GM18520 (cell line): ENCODE results near the gene C1RL.

Experiments
- ATAC-seq: cut with Tn5 transposase; IDR thresholded peaks from one replicate; pipeline ENCODE4 v1.9.1; 2021; ENCODE audit not compliant: unreplicated experiment

C1RL gene

DNA sequence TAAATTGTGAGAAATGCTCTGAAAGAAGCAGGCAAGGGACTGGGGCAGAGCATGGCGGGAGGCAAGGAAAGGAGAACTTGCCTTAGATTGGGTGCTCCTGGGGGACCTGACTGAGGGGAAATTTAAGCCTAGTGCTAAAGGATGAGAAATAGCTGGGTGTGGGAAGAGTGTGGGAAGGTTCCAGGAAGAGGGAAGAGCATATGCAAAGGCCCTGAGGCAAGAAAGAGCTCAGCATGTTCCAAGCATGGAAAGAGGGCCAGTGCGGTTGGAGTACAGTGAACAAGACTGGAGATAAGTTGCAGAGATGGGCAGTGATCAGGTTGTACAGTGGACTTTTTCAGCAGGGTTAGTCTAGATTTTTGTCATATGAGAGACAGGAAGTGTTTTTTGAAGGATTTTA, 30.2 kb upstream of the C1RL start:
- no peak for ATAC-seq

DNA sequence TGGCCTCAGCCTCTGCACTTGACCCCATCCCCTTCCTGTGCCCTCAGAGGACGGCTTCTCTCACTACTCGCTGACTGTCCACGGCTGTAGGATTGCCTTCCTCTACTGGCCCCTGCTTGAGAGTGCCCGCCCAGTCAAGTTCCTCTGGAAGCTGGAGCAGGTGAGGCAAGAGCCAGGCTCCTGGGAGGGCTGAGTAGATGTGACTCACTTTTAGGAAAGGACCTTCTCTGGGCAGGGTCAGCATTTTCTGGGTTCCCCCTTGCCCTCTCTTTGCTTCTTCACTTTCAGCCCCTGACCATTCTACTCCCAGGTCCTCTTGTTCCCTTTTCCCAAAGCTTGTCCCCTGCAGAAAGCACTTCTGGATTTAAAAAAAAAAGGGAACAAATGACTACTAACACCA, 28.9 kb upstream of the C1RL start:
- no peak for ATAC-seq

DNA sequence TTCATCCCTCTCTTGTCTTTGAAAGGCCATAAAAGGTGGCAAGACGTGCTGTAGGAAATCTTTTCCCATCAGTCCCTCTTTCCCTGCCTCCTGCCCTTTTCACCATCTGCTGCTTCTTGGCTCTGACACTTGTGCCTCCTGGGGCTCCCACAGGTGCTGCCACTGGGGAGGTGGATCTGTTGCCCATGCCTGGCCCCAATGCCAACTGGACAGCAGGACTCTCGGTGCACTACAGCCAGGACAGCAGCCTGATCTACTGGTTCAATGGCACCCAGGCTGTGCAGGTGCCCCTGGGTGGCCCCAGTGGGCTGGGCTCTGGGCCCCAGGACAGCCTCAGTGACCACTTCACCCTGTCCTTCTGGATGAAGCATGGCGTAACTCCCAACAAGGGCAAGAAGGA, 27.7 kb upstream of the C1RL start:
- no peak for ATAC-seq

- ATAC-seq: no peak
Measured at GRCh38 chr12:7136071-7136470, 27.1 kb upstream of the C1RL start.

DNA sequence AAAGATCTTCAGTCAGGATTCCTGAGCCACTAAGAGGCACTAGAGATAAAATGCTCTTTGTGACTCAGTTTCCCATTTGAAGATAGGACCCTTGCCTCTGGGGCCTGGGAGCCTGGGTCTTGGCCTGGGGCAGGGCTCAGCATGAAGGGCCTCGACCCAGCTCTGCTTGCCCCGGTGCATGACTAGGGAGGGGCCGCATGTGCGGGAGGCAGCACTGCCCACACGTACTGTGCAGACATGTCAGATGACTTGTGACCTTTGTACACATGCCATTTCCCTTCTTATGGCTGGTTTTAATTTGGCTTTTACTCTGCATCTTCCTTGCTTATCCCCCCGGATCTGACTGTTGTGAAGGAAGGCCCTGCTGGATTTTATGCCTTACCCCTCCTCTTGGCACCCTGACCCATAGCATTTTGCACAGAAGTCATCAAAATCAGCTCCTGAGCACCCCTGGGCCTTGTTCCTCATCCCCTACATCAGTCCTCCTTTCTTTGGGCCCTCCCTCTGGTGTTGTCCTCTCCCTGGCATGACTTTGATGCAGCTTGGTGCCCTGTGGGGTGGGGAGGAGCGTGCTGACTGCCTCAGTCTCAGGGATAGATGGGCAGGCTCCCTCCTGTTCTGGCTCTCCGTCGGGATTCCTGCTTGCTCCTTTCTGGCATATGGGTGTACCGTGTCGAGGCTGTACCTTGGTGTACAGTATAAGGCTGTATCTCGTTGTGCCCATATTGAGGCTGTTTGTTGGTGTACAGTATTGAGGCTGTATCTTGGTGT, 25.6 kb upstream of the C1RL start:
- ATAC-seq: no peak

GRCh38 chr12:7131502-7131866, 22.5 kb upstream of the C1RL start:
- ATAC-seq: no peak

DNA sequence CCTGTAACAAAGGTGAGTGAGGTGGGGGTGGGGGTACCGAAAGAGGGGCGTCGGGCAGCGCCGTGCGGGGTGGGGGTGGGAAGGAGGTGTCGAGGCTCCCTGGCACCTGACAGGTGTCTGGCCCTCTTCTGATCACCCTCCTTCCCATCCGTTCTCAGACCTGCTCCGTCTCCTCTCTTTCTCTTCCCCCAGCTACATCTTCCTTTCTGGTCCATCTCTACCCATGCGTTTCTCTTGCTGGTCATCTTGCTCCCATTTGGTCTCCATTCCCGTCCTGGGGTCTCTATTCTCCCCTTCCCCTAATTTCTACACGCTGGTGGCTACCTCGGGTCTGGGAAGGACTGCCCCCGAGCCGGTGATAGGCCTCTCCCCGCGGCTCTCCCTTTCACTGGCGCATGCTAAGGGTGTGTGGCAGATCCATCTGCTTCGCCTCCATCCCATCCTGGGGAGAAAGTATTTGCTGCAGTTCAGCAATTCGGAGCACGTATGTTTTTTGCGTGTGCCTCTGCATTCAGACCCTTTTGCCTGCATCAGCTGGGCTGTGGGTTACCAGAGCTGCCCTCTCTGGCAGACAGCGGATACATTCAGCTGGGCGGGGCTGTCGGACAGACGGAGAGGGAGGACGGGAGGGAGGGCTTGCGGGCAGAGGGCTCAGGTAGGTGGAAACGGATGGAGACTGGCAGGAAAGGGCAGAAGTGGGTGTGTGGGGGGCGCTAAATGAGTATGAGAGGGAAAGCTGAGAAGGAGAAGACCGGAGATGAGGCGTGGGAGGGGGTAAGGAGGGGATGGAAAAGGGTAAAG, 21.9 kb upstream of the C1RL start:
- ATAC-seq: no peak

- ATAC-seq: no peak
Measured at GRCh38 chr12:7129872-7130691, 21.1 kb upstream of the C1RL start, which contains the start of gene CLSTN3. CLSTN3 (plus strand) TSS chr12:7130371; CDS start chr12:7130649, 278 bp downstream.

DNA sequence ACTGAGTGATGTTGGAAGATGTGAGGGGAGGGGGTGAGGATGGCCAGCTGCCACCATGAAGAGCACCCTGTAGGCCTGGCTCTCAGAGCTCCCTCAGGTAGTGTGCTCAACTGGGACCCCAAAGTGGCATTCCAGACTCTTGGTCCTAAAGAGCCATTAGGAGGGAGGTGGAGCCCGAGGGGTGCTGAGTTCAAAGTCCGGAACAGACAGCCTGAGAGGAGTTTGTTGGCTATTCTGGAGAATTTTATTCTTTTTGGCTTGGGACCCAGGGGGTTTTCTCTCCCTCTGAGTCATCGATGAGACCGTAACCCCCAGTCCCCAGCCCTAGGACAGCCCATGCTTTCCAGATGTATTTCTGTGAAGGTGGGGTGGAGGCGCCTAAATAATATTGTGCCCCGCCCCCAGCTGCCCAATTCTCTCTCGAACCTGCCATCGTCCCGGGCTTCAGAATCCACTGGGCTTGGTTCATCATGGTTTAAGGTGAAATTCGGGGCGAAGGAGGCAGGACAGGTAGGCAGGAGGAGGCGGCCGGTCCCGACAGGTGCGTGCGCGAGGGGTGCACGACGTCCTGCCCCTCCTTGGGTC, 20.4 kb upstream of the C1RL start:
- no peak for ATAC-seq

DNA sequence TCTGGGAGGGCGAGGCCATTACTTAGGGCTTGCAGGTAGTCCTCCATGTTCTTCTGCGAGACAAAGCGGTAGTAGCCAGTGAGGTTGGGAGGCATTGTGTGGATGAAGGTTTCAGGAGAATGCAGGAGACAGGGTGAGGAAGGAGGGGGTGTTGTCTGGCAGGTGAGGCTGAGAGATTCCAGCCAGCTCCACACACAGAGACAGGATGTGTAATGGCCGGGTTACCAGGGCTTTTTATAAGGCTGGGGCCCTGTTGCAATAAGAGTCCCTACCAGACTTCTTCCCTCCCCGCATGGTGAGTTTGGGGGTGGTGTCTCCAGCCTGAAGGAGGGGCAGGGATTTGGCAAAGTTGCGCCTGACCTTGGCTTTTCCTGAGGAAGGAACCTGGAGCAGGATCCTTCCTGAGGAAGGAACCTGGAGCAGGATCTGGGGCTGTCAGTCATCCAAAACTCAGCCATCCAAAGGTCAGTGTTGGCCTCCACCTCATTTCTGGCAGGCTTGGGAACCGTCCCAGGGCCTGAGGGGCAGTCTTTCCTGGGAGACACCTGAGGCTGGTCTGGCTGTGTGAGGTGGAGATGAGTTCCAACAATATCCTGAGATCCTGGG, 19.8 kb upstream of the C1RL start, which contains the start of gene RBP5:
RBP5 (minus strand) TSS at position 209 of the 606 bp plus-strand sequence; CDS start at position 95, 114 bp downstream.
- no peak for ATAC-seq

GRCh38 chr12:7127916-7128626, 19.1 kb upstream of the C1RL start:
- ATAC-seq: no peak

- no peak for ATAC-seq
Measured at GRCh38 chr12:7125632-7126227, 16.7 kb upstream of the C1RL start.

DNA sequence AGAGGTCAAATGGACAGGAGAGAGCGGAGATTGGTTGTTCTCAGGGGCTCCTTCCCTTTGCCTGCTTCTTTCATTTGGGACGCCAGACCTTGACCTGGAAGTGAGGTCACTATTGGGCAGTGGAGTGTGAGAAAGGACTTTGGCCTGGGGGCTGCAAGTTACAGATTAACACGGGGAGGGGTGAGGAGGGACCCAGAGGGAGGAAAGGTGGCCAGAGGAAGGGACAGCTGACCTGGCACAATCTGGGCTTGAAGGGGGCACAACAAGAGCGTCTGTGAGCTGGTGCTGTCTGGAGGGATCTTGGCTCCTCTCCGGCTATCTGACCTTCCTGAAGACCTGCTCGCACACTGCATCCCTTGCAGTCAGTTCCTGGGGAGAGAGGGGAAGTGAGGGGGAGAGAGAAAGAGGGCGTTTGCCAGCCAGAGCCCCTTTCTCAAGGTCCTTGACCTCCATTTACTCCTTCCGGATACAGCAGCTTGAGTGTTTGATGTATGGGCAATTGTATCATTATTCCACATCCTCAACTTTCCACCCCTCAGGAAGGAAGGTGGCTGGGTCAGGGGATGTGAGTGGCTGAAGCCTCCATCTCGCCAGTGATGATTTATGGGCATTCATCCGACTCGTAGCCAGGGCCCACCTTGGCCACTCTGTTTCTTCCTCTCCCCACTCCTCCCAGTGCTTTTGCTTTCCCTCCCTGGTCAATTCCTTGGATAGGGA, 14.9 kb upstream of the C1RL start:
- no peak for ATAC-seq

DNA sequence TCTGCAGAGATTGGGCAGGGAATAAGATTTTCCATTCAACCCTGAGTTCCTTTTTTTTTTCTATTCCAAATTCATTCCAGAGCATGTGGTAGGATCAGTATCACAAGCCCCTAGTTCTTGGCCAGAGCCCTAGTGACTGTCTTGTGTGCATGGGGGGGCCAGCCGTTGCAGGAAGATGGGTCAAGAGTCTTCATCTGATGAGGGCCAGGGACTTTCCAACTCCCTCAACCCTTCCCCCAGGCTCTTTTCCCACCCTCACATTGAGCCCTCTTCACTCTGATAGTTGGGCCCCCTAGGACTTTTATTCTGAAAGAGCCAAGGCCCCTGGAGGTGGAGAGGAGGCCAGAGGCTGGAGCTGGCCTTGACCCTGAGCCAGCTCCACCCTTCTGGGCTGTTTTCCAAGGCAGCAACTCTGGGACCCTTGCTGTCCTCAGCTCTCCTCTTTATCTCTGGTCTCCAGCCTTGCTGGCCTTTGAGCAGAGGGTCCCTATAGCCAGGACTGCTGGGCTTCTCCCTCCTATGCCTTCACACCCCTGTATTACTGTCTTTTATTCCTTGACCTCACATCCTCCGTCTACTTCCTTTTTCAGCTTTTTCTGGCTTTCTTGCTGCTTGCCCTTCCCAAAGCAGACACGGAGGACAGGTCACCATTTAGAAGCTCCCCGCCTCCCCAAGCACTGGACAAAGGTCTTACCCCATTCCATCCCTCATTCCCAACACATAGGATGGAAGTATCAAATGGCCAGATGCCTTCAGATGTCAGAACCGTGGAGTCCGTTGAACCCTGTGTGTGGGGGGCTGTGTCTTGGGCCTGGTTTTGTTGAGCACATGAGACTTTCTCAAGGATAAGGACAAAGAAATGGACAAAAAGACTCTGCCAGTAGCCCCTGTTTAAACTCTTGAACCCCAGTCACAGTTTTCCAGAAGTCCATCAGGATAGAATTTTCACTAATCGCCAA, 14.1 kb upstream of the C1RL start:
- no peak for ATAC-seq

DNA sequence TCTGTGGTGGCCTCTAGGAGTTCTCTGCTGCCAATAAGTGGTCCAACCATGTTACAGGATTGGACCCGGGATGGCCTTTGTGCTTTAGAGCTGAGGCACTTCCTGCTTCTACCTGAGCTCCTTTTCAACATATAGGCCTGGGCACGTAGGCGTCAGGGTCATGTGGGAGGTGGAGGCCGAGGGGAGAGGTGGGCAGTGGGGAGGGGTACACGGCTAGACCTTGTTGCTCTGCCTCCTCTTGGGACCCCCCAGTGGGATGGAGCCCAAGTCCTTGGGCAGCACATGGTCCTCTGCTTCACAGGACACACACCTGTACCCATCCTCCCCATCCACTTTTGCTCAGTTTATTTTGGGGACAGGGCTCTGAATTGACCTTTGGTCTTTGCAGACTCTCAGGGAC, 12.3 kb upstream of the C1RL start:
- ATAC-seq: no peak

DNA sequence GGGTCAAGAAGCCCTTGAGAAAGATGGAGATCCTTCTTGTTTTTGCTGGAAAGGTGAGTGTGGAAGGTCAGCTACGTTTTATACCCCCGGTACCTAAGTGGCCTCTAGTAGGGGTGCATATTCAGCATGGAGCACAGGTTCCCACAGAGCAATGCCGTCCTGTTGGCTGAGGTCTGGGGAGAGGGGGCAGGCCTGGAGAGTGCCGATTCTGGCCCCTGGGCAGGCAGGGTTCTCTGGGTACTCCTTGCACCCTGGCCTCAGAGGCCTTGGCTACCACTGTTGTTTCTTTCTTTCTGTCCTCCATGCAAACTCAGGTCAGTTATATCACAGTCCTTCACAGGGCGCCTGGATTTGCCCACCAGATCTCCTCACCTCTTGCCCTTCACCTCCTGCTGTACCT, 11.2 kb upstream of the C1RL start:
- no peak for ATAC-seq

DNA sequence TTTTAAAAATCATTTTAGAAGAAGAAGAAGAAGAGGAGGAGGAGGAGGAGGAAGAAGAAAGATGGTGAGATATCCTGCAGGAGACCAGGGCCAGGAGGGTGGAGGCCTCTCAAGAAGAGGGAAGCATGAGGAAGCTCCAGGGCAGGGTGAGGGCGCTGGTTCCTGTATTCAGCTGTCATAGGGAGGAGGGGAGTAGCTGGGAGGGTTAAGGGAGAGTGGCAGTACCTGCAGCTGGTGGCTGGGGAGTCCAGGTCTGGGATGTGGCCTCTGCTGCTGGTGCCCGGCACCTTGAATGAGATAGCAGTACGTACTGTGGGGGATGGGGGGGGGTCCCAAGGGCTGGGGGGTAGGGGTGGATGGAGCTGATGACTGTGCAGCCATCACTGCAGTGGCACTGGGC, 9.9 kb upstream of the C1RL start:
- no peak for ATAC-seq

GRCh38 chr12:7117670-7118069, 8.7 kb upstream of the C1RL start:
- no peak for ATAC-seq
